Erythroblast (primary cell): ENCODE measurements around the gene CYP2B6.

Experiments used
- GATA1 ChIP-seq: IDR thresholded peaks from 2 replicates; pipeline ENCODE4 v1.6.1; 2011; ENCODE audit warnings: low read depth, mild to moderate bottlenecking, control low read depth, low read length, moderate library complexity
- POLR2A ChIP-seq: IDR thresholded peaks from 2 replicates; pipeline ENCODE4 v1.6.1; 2011; ENCODE audit warnings: mild to moderate bottlenecking, low read length

GRCh38 chr19:40995355-40995754 lies 4.3 kb downstream of the CYP2B6 start:
- TF ChIP-seq POLR2A (no peak), GATA1 (no peak)
